Activated naive CD4-positive, alpha-beta T cell treated with anti-CD3 and anti-CD28 coated beads, Interleukin-2, amount 10 ng/mL, durations not matched to agents 7 days and 5 days (primary cell): ENCODE data around the gene HYDIN.
"Not testable (repeated sequence)": the region's sequence is repeated elsewhere in the genome, so short reads cannot be mapped to it uniquely, and the experiment has no call there.

Experiments used
- CTCF ChIA-PET: fragments of 350-600 bp; sonication (Branson Sonifier 250); formaldehyde crosslinking; loops from one replicate; lab custom pipeline; 2021; ENCODE audit warnings: antibody characterized with exemption; lab: Charles Lee
- DNase-seq: peaks from one replicate; pipeline ENCODE4 v3.0.0-alpha.2; 2020
- H3K27ac Mint-ChIP-seq: one replicate; pipeline ENCODE4 v1.8.0; 2021; ENCODE audit warnings: mild to moderate bottlenecking, moderate library complexity, mixed read lengths
- H3K27me3 Mint-ChIP-seq: one replicate; pipeline ENCODE4 v1.8.0; 2021; ENCODE audit warnings: mild to moderate bottlenecking, mixed read lengths
- H3K36me3 Mint-ChIP-seq: one replicate; pipeline ENCODE4 v1.8.0; 2021; ENCODE audit warnings: mixed read lengths
- H3K4me1 Mint-ChIP-seq: one replicate; pipeline ENCODE4 v1.8.0; 2021; ENCODE audit warnings: mixed read lengths
- H3K4me3 Mint-ChIP-seq: one replicate; pipeline ENCODE4 v1.8.0; 2021; ENCODE audit warnings: mild to moderate bottlenecking, moderate library complexity, mixed read lengths
- H3K9me3 Mint-ChIP-seq: one replicate; pipeline ENCODE4 v1.8.0; 2021; ENCODE audit warnings: mixed read lengths

The HYDIN gene

DNA sequence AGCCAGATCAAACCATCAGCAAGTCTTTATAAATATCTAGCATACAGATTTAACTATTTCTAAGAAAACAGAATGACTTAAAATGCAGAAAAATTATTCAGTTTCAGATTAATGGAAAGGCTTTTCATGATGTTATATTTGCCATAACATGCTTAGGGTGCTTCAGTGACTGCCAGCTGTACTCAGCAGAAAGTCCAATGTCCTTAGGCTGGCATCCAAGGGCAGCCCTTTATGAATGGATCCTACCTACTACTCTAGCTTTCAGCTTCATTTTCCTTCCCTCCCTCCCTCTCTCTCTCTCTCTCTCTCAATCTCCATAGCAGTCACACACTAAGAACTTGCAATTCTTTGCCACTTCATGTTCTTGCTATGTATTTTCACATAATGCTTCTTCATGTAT lies 124.6 kb downstream of the HYDIN start:
- H3K9me3 Mint-ChIP-seq, H3K4me1 Mint-ChIP-seq, H3K27me3 Mint-ChIP-seq, H3K27ac Mint-ChIP-seq, H3K4me3 Mint-ChIP-seq, DNase-seq, H3K36me3 Mint-ChIP-seq, CTCF ChIA-PET: not testable (repeated sequence)

DNA sequence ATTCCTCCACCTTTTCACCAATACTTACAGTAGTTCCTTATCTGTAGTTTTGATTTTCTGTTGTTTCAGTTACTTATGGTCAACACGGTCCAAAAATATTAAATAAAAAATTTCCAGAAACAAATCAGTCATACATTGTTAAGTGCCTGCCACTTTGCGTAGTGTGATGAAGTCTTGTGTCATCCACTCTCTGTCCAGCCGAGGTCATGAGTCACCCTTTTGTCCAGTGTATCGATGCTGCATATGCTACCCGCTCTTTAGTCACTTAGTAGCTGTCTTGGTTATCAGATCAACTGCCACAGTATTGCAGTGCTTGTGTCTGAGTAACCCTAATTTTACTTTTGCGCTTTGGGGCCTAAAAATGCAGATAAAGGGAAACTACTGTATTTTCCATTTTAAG lies 146.9 kb downstream of the HYDIN start:
- H3K27ac Mint-ChIP-seq, H3K4me3 Mint-ChIP-seq, CTCF ChIA-PET, H3K36me3 Mint-ChIP-seq, H3K27me3 Mint-ChIP-seq, DNase-seq, H3K4me1 Mint-ChIP-seq, H3K9me3 Mint-ChIP-seq: not testable (repeated sequence)

DNA sequence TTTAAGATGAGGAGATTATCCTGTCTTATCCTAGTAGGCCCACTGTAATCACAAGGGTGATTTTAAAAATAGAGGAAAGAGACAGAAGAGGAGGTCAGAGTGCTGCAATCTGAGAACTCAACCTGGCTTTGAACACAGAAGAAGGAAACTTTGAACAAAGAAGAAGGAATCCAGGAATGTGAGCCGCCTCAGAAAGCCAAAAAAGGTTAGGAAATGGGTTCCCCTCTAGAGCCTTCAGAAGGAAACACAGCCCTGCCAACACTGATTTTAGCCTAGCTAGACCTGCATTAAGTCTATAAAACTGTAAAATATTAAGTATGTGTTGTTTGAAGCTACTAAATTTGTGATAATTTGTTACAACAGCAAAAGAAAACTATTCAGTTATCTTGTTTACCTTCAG lies 149.7 kb downstream of the HYDIN start:
- H3K27ac Mint-ChIP-seq, H3K27me3 Mint-ChIP-seq, DNase-seq, H3K4me1 Mint-ChIP-seq, CTCF ChIA-PET, H3K4me3 Mint-ChIP-seq, H3K9me3 Mint-ChIP-seq, H3K36me3 Mint-ChIP-seq: not testable (repeated sequence)

DNA sequence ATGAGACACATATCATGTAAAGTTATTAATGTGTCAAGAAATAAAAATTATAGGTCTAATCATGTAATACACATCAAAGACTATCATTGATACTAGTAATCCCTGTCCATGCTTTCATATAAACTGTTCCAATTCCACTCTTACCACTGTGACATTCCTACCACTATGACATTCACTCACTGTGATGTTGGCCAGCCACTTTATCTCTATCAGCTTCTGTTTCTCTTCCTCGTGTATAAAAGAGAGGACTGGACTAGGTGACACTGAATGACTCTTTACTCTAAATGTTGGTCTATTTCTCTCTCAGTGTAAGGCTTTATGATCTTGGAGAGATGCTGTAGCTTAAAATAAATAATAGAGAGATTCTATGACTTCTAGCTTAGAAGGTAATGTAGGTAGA lies 150.3 kb downstream of the HYDIN start:
- H3K4me1 Mint-ChIP-seq, H3K27ac Mint-ChIP-seq, CTCF ChIA-PET, H3K36me3 Mint-ChIP-seq, H3K27me3 Mint-ChIP-seq, H3K4me3 Mint-ChIP-seq, H3K9me3 Mint-ChIP-seq, DNase-seq: not testable (repeated sequence)

DNA sequence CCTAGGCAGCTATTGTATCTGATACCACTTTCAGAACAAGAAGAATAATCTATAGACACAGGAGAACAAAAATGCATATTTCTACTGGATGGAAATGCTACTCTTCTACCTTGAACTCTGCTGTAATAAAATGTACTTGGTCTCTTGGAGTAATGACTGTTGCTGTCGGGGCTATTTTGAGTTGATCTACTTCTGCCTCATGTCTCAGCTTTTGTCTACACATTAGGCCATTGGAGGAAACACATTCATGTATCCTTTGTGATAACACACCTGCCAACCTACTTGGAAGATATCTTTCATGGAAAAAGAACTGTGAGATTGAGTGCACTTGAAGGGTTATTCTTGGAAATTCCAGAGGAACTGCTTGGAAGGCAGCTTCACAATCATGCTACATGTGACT lies 159.9 kb downstream of the HYDIN start:
- CTCF ChIA-PET, H3K4me3 Mint-ChIP-seq, H3K27ac Mint-ChIP-seq, H3K36me3 Mint-ChIP-seq, DNase-seq, H3K4me1 Mint-ChIP-seq, H3K9me3 Mint-ChIP-seq, H3K27me3 Mint-ChIP-seq: not testable (repeated sequence)

DNA sequence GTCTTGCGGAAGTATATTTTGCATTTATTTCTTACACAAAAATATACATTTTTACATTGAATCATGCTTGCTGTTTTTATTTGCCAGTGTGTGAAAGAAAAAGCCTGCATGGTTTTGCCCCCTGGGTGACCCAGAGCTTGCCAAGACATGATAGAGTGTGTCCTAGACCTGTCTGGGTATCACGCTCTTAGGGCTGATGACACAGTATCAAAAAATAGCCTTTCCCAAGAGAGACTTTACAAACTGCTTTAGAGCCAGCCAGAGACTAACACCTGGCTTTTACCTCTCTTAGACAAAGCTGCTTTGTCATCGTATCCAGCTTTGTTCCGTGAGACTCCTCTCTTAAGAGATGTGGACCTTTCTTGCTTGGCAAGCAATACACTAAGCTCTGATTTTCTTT lies 160.7 kb downstream of the HYDIN start:
- H3K9me3 Mint-ChIP-seq, H3K27ac Mint-ChIP-seq, H3K36me3 Mint-ChIP-seq, DNase-seq, H3K4me3 Mint-ChIP-seq, H3K27me3 Mint-ChIP-seq, CTCF ChIA-PET, H3K4me1 Mint-ChIP-seq: not testable (repeated sequence)

DNA sequence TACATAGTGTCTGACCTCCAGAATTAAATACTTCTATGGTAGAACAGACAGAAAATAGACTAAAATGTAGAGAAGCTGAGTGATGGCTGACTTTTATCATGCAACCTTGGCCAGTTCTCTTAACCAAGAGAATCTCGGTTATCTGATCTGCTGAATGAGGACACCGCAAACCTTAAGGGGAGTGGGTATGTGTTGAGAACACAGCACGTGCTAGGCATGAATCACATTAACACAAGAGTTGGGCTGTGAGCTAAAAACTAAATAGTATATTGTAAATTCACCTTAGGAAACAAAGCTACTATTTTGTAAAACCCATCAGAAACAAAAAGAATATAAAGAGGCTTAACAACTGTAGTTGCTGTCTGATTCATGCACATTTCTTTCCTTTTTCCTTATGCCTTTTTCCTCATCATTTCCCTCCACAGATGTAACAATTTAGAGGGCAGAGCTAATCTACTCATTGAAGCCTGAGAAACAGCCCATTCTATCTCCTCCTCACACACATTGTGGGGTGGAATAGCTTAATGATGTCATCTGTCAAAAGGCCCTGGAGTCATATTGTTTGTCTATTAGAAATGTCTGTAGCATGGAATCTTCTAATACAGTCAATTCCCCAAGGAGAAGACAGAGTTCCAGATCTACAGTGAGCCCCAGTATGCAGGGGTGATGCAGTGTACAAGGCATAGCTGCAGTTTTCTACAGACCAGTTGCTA lies 176.5 kb downstream of the HYDIN start:
- H3K36me3 Mint-ChIP-seq, H3K27ac Mint-ChIP-seq, DNase-seq, CTCF ChIA-PET, H3K4me1 Mint-ChIP-seq, H3K4me3 Mint-ChIP-seq, H3K9me3 Mint-ChIP-seq, H3K27me3 Mint-ChIP-seq: not testable (repeated sequence)

DNA sequence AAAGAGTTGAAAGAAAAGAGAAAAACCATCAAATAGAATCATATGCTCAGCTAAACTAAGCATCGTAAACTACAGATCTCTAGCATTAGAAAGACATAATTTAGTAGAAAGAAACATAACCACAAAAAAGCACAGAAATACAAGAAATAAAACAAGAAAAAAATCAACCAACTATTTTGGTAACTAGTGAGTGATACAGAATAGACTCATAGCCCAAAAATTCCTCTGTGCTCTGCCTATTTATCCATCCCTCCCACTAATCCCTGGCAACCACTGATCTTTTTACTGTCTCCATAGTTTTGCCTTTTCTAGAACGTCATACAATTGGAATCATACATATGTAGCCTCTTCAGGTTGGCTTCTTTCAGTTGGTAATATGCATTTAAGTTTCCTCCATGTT lies 180.2 kb downstream of the HYDIN start:
- CTCF ChIA-PET, H3K9me3 Mint-ChIP-seq, DNase-seq, H3K4me3 Mint-ChIP-seq, H3K36me3 Mint-ChIP-seq, H3K27me3 Mint-ChIP-seq, H3K4me1 Mint-ChIP-seq, H3K27ac Mint-ChIP-seq: not testable (repeated sequence)

DNA sequence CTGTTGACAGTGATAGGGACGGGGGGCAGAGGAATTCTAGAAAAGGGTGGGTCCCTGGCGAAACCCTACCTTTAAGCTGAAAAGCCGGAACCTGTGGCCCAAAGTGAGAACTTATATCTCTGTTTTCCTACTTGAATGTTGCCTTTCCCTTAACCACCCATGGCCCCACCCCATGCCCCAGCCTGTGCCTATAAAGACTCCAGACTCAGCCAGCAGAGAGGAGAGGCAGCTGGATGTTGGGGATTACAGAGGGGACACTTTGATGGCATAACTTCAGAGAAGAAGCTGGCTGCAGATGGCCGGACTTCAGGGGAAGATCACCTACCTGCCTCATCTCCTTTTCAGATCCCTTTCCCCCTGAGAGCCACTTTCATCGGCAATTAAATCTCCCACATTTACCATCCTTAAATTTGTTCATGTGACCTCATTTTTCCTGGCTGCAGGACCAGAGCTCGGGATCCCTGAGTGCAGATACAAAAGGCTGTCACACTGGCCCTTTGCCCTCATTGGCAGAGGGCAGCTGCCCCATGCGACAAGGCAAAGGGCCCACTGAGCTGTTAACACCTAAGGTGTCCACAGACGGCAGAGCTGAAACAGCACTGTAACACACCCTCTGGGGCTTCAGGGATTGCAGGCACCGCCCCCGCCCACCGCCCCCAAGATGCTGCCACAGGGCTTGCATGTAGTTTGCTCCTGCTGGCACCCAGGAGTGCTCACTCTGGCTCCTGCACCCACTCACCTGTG lies 191.0 kb downstream of the HYDIN start:
- CTCF ChIA-PET, H3K27ac Mint-ChIP-seq, H3K36me3 Mint-ChIP-seq, DNase-seq, H3K4me3 Mint-ChIP-seq, H3K27me3 Mint-ChIP-seq, H3K4me1 Mint-ChIP-seq, H3K9me3 Mint-ChIP-seq: not testable (repeated sequence)

DNA sequence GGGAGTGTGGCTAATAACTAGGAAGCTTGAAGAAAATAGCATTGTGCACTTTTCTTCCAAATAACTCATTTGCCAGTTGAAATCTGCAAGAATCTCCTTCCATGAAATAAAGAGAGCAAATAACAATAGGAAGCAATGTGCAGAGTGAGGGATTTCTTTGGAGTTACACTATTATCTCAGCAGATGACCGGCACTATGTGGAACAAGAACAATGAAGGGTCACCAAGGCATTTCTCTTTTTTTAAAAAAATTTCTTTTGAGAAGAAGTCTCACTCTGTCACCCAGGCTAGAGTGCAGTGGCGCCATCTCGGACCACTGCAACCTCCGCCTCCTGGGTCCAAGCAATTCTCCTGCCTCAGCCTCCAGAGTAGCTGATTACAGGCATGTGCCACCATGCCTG lies 192.1 kb downstream of the HYDIN start:
- CTCF ChIA-PET, H3K27ac Mint-ChIP-seq, H3K4me3 Mint-ChIP-seq, DNase-seq, H3K36me3 Mint-ChIP-seq, H3K9me3 Mint-ChIP-seq, H3K4me1 Mint-ChIP-seq, H3K27me3 Mint-ChIP-seq: not testable (repeated sequence)

DNA sequence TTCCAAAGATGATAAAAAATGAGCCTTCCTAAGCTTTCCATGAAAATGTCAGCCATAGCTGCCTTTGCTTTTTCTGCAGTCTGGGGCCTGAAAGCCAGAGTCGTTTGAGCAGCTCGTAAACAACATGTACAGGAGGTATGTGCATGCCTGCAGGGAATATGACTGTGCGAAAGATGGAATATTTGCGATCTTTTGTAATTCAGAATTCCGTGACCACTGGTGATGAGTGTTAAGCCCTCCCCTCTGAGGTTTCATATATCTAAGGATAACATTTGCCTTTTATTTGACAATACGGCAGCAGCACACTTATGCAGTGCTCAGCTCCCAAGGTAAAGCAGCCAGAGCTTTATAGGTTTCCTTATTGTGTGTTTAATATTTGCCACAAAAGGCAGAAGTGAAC lies 192.5 kb downstream of the HYDIN start:
- H3K27me3 Mint-ChIP-seq, H3K27ac Mint-ChIP-seq, DNase-seq, H3K4me1 Mint-ChIP-seq, H3K9me3 Mint-ChIP-seq, H3K36me3 Mint-ChIP-seq, H3K4me3 Mint-ChIP-seq, CTCF ChIA-PET: not testable (repeated sequence)

DNA sequence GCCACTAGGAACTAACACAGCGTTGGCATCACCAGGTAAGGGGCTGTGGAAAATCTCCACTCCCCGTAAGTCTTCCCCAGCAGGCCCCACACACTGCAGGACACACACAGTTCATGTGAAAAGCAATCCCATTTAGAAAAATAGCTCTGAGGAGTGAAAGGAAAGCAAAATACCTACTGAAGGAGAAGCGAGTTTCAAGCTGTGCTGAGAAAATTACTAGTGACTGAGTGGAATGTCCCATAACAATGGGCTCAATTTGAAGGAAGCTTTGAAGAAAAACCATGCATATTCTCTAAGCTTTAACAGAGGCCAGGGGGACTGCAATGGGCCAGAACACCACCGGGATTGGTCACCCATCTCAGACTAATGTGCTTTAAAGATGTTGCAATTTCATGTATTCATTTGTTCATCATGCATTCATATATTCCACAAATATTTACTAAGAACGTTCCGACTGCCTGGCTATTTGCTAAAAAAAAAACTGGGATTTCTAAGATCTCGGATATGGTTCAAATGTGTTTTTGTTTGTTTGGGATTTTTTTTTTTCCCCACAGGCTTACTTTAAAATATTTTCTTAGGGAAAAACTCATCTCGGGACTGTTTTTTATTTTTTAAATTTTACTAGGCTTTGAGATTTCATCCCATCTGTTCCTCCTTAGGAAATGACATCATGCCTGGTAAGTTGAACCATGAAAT lies 202.3 kb downstream of the HYDIN start:
- CTCF ChIA-PET, H3K4me3 Mint-ChIP-seq, DNase-seq, H3K4me1 Mint-ChIP-seq, H3K9me3 Mint-ChIP-seq, H3K27ac Mint-ChIP-seq, H3K36me3 Mint-ChIP-seq, H3K27me3 Mint-ChIP-seq: not testable (repeated sequence)

DNA sequence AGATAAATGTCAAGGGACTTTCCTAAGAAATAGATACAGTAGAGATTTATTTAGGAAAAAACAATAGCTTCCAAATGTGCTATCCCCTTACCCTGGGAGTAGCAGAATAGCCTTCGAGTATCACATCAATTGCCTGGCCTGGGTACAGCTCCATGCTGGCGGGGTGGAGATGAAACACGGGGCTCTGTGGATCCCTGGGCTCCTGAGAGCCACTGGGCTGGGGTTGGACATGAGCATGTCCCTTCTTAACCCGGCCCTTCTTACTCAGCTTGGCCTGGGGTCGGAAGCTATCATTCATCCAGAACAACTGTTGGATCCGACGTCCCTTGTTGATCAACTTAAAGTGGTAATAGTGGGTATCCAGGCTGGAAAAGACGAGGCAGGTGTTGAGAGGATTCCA lies 203.0 kb downstream of the HYDIN start:
- not testable (repeated sequence) for DNase-seq

DNA sequence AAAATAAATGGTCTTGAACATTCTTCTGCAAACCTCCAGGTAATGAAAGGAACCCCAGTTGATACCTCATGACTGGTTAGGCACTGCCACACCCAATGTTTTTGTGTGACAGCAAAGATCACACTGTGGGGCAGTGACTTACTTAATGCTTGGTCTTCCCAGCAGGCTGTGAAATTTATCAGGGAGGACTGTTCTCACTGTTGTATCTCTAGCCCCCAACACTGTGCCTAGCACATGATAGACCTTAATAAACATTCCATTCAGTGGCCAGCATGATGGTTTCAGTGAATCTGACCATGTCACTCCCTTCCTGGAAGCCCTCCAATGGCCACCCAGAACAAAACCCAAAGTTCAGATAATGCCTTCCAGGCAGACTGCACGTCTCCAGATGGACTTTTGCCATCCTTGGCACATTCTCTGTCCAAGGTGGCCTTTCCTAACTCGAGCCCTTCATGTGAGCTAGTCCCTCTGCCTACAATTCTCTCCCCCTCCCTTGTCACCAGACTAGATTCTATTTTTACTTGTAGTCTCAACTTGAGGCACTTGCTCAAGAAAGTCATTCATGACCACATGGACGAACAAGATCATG lies 206.6 kb downstream of the HYDIN start:
- H3K4me1 Mint-ChIP-seq, H3K27ac Mint-ChIP-seq, H3K4me3 Mint-ChIP-seq, CTCF ChIA-PET, H3K36me3 Mint-ChIP-seq, H3K27me3 Mint-ChIP-seq, DNase-seq, H3K9me3 Mint-ChIP-seq: not testable (repeated sequence)

More for the DNA sequence above, 203.0 kb downstream of the HYDIN start:
- H3K27ac Mint-ChIP-seq, H3K4me1 Mint-ChIP-seq, H3K9me3 Mint-ChIP-seq, H3K4me3 Mint-ChIP-seq, H3K36me3 Mint-ChIP-seq, H3K27me3 Mint-ChIP-seq, CTCF ChIA-PET: not testable (repeated sequence)
